Epithelial cell of esophagus (primary cell): Measurements from ENCODE around the gene EFTUD2.

ENCODE experiments used
- DNase-seq: peaks from one replicate; pipeline ENCODE4 v3.0.0; 2010; ENCODE audit warnings: low read depth
- H3K4me3 ChIP-seq: 2 replicates; pipeline ENCODE4 v1.5.1; 2011; ENCODE audit warnings: mild to moderate bottlenecking, low read length, control low read depth
- TF ChIP-seq, protein P1 (sequence below): IDR thresholded peaks from 2 replicates; pipeline ENCODE4 v1.5.1; 2011; ENCODE audit warnings: low read depth, mild to moderate bottlenecking, low read length, control low read depth, inconsistent platforms; ENCODE audit not compliant: insufficient read depth; ENCODE audit errors: missing control alignments

Gene EFTUD2

DNA sequence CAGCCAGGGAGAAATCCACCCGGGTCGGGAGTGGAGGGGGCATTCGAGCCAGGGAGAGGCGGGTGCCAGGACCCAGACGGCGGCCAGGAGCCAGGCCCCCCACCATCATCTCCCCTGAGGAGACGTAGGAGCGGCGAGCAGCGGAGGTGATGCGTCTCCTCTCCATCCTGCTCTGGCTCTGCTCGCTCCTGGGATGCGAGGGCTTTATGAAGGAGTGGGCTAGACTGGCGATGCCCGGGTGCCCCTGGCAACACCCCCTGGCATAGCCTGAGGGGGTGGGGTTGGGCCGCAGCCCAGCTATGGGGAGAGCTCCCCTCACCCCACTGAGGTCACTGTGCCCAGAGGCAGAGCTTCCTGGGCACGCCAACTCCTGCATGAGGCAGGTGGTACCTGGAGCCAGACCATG, 16.1 kb upstream of the EFTUD2 start, which contains the start of gene GFAP:
Gene GFAP (minus strand): TSS at position 180 of the 406 bp plus-strand sequence. CDS start 14 bp downstream, at position 166.
- H3K4me3 ChIP-seq, result no peak within 1 kb of the TSS
- TF ChIP-seq, protein P1, sequence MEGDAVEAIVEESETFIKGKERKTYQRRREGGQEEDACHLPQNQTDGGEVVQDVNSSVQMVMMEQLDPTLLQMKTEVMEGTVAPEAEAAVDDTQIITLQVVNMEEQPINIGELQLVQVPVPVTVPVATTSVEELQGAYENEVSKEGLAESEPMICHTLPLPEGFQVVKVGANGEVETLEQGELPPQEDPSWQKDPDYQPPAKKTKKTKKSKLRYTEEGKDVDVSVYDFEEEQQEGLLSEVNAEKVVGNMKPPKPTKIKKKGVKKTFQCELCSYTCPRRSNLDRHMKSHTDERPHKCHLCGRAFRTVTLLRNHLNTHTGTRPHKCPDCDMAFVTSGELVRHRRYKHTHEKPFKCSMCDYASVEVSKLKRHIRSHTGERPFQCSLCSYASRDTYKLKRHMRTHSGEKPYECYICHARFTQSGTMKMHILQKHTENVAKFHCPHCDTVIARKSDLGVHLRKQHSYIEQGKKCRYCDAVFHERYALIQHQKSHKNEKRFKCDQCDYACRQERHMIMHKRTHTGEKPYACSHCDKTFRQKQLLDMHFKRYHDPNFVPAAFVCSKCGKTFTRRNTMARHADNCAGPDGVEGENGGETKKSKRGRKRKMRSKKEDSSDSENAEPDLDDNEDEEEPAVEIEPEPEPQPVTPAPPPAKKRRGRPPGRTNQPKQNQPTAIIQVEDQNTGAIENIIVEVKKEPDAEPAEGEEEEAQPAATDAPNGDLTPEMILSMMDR, result no peak
- DNase-seq, result no peak

DNA sequence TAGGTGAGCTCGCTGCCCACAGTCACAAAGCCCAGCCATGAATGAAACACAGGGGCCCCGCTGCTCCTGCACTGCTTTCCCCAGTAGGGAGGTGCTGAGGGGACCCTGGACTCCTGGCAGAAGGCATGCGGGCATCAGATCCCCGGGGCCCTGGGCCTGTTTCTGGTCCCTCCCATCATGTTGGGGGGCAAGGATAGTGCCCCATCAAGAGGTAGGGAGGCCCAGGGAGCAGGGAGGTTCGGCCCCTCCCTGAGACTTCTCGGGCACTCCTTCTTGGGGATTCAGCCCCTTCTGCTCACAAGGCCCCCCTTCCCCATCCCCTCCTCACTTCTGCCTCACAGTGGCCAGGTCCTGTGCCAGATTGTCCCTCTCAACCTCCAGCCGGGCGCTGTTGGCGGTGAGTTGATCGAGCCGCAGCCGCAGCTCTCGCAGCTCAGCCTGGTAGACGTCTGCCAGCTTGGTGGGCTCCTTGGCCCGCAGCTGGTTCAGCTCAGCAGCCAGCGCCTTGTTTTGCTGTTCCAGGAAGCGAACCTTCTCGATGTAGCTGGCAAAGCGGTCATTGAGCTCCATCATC, 15.5 kb upstream of the EFTUD2 start:
- no peak overlapping the region for H3K4me3 ChIP-seq
- TF ChIP-seq, protein P1, result no peak
- no peak for DNase-seq

DNA sequence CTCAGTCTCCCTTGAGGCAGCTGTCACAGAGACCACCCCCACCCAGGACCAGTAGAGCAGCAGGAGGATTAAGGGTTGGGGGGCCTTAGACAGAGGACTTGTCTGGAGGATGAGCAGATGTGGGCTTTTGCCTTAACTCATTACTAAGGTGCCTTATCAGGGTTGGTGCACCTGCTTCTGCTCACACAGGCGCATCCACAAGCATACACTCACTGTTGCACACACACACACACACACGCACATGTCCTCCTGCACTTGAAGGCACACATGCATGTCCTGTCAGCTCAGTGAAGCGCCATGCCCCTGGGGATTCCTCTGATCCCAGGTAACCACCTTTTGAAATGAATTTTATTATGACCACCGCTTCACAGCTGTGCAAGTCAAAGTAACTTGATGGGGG, 14.9 kb upstream of the EFTUD2 start:
- H3K4me3 ChIP-seq, result no peak overlapping the region
- DNase-seq, result no peak
- TF ChIP-seq, protein P1, result no peak

DNA sequence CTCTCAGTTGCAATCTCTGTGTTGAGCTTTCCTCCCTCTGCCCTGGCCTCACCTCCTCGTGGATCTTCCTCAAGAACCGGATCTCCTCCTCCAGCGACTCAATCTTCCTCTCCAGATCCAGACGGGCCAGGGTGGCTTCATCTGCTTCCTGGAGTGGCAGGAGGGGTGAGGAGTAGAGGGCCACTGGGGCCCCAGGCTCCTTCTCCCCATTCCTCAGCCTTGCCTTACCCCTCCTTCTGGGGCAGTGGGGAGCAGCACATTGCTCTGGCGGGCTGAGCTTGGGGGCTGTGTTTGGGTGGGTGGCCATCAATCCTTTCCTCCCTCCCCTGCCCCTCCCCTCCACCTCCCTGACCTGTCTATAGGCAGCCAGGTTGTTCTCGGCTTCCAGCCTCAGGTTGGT, 14.4 kb upstream of the EFTUD2 start:
- DNase-seq, result no peak
- H3K4me3 ChIP-seq, result no peak overlapping the region
- TF ChIP-seq, protein P1, result no peak

DNA sequence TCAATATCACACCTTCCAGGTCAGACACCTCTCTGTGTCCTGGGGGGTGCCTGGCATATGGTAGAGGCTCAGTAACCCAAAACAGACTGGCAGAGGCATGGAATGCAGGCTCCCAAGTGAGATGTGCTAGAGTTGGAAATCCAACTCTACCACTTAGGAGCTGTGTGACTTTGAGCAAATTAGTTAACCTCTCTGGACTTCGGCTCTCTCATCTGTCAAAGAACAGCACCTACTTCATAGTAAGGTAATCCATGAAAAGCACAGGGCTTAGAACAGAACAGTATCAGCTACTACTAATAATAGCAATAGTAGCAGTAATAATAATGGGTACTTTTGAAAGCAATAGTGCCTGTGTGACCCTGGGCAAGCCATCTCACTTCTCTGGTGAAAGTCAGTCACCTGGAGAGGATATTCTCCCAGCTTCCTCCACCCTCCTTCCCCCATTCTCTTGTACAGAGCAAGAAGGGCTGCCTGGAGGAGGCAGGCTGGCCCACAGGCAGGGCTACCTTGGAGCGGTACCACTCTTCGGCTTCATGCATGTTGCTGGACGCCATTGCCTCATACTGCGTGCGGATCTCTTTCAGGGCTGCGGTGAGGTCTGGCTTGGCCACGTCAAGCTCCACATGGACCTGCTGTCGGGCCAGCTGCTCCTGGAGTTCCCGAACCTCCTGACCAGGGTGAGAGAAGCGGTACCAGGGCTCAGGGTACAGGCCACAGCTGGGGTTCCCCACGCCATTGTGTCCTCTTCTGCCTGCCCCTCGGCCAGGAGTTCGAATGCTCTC, 13.7 kb upstream of the EFTUD2 start:
- TF ChIP-seq, protein P1, result no peak
- no peak overlapping the region for H3K4me3 ChIP-seq
- no peak for DNase-seq

DNA sequence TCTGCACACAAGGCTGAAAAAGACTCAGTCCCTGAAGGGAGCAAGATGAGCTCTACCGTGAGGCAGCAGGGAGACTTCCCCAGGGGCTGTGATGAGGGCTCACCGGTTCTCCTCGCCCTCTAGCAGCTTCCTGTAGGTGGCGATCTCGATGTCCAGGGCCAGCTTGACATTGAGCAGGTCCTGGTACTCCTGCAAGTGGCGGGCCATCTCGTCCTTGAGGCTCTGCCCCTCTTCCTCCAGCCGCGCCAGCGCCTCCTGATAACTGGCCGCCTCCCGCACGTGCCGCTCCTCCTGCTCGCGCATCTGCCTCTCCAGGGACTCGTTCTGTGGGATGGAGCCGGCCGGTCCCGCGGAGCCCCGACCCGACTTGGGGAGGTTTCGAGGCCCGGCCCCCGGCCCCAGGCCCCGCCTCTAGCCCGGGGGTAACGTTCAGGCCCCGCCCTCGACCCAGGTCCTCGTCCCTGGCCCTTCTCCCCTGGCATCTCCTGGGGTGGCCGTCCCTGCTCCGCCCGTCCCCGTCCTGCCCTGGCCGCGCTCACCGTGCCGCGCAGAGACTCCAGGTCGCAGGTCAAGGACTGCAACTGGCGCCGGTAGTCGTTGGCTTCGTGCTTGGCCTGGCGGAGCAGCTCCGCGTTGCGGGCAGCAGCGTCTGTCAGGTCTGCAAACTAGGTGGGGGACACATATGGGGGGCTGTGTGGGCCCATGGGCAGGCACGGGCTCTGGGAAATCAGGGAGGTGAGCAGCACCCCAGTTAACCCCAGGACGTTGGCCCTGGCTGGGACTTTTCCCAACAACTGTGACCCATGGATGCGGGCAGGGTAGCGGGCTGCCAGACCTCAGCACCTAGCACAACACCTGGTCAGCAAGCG, 12.1 kb upstream of the EFTUD2 start:
- TF ChIP-seq, protein P1, result peak; percentile 45
- peak; percentile 39 for DNase-seq
- H3K4me3 ChIP-seq, result no peak overlapping the region
